MV-4-11 (cell line): Measurements from ENCODE around the gene EPB42.
A peak's percentile ranks its signal among the peaks of the same experiment; 100 is the strongest.

ENCODE experiments used
- DNase-seq: peaks from one replicate; lab custom pipeline; 2025; lab: John Stamatoyannopoulos, UW

Gene EPB42

DNA sequence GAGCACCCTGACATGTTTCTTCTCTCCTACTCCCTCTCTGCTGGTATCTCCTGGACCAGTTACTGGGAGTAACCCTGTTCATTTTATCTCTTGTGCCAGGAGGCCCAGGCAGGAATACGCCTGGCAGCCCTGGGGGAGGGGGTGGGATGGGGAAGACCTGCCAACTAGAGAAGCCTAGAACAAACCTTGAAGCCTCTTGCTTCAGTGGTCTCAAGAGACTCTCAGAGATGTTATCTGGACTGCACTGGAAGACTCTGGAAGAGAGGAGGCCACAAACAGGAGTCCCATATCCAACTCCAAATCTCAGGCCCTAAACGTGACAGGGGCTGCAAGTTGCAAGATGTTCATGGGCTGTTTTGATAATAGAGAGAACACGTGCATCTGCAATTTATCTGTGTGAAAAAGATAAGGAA, at the start of gene EPB42:
Gene EPB42 (minus strand): TSS at position 28 of the 413 bp plus-strand sequence. CDS start 193 bp downstream, outside the sequence.
- no peak for DNase-seq

DNA sequence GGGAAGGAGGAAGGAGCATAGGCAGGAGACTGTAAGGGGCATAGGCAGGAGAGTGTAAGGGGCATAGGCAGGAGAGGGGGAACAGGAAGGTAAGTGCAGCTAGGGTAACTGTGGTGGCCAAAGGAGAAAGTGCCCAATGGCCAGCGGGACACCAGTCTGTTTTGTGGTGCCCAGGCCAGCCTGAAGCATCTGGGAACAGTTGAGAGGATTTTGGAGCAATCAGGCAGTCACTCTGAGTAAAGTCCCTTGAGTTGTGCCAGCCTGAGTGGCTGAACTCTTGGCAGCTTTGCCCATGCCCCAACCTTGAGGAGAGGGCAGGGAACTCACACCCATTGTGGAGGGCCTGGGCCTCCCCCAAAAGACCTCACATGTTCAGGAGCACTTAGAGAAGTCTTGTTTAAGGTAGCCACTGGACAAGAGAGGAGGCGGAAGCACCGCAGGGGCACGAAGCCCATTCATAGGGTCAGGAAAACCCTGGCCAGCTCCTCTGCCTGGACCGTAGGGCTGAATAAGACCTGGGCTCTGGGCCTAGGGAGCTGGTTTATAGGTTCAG, 49.4 kb upstream of the EPB42 start:
- no peak for DNase-seq

DNA sequence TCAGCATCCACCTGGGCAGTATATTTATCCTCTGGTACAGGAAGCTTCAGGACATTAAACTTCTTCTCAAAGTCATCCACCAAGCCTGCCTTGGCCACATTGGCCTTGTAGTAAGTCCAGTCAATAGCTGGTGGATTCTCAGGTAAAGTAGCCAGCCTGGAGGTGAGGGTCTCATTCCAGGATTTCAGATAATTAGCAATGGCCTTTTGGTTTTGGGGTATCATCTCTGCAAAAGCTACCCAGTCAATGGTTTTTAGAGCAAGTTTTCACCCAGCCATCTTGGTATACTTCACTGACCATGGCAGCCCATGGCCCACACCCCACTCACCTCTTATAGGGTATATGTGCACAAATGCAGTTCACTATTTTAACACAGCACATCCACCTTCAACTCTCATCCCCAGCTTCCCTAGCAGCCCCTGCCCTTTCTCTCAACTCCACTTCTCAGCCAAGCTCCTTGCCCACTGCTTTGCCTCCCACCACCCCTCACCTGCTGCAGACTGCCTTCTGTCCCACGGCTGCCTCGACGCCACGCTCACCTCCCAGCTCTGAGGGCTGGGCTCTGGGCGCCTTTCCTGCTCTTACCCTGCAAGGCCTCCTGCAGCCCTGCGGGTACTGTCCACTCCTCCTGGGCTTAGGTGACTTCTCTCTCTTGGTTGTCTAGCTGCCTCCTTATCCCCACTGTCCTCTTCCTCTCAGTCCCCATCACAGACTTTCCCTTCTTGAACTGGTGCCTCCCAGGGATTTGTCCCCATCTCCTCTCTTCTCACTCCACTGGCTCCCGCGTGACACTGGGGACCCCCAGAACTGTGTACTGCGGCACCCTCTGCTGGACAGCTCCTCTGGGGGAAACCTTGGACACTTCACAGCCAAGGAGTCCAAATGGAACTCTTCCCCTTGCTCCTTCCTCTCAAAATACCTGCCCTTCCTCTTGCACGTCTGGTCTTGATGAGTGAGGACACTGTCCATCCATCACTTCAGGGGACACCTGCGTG, 47.6 kb upstream of the EPB42 start:
- DNase-seq: peak; percentile 53

DNA sequence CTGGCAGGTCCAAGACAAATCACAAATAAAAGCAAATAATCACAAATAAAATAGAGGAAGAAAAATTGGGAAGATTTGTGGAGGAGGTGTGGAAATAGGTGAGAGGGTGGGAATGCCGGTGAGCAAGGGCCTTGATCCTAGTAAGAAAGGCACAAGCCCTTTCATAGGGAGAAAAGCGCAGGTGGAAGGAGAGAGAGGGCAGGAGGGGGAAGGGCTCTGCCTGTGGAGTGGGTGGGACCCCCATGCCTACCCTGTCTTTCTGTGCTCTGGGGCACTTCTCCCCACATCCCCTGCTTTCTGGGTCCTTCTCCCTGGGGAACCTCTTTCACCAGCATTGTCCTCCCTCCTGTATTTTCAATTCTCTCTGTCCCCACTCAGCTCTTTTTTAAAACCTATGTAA, 46.6 kb upstream of the EPB42 start:
- no peak for DNase-seq

DNA sequence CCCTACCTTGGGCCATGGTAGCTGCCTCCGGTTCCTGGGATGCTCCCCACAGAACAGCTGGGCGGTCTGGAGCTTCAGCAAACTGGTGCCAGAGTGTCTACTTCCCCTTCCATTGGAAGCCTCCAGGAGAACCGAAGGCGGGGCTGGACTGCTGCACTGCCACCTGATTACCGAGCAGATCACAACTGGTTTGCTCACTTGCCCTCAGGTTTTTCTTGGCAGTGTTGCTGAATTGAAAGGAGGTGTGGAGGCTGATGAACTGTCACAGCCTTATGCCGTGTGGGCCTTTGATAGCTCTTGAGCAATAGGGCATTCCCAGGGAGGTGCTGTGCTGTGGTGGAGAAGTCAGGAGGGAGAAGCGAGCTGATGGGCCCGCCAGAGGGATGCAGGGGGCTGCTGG, 46.0 kb upstream of the EPB42 start, which contains the start of gene TGM5:
Gene TGM5 (minus strand): TSS at position 95 of the 400 bp plus-strand sequence. CDS start 79 bp downstream, at position 16.
- peak; percentile 27 for DNase-seq

DNA sequence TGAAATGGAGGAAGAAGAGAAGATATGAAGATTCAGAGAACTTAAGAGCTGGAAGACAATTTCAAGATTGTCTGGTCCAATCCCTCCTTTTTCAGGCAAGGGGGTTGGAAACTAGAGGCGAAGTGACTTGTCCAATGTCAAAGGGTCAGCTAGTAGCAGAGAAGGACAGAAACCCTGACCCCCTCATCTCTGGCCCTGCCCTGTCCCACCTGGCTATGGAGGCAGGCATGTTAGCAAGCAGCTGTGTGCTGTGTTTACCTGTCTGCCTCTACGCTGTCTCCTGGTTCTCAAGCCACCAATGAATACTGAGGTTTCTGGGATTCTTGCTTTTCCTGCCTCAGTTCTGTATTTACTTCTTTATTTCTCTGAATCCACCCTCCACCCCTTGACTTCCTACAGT, 45.6 kb upstream of the EPB42 start:
- DNase-seq: no peak

DNA sequence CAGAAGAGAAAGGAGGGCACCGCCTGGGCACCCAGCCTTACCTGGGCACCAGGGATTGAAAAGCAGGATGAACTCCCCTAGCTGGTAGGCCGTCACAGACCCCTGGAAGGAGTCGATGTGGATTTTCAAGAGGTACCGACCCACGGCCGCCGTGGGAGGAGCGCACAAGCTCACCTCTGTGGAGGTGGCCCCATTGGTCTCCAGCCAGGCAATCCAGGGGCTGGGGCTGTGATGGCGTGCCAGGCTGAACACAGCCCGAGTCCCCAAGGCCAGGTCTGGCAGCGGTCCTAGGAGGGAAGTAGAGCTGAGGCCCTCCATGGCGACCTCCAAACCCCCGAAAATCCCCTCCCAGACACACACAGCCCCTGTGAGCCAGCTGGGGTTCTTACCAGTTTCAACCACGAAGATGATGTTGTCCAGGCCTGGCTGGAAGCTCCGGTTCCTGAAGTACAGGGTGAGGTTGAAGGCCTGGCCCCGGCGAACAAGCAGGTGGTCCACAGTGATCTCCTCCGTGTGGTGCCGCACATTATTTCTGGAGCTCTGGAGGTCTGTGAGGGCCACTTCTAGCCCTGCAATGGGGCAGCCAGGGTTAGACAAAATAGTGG, 39.3 kb upstream of the EPB42 start:
- DNase-seq: no peak

DNA sequence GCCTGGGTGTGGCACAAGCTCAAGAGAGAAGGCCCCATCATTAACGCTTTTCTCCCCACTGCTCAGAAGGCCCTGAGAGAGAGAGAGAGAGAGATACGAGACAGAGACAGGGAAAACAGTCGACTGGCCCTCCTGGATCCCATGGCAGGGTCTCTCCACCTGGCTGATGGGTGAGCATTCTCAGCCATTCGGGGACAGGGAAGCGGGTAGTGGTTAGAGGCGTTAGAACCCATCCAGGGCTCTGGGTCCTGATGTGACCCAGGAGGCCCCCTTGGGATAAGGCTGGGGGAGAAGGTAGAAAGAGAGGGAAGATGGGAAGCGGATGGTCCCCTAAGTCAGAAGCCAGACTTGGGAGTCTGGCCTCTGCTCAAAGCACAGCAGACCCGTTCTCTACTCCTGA, 38.0 kb upstream of the EPB42 start:
- DNase-seq: no peak

DNA sequence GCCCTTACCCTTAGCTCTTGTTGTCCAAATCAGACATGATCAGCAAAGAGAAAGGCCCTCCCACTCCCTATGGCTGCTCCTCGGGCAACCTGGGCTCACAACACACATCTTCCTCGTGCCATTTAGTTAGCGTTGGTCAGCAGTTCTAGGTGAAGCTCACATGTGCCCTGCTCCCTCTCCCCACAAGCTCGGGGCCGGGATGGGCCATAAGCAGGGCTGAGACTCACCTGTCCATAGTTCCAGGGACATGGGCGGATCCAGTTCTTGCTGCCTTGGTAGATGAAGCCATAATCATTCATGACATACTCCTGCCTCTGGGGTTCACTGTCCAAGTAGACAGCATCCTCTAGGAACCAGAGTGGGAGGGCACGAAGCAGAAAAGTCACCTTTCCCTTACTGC, 35.5 kb upstream of the EPB42 start:
- DNase-seq: no peak

DNA sequence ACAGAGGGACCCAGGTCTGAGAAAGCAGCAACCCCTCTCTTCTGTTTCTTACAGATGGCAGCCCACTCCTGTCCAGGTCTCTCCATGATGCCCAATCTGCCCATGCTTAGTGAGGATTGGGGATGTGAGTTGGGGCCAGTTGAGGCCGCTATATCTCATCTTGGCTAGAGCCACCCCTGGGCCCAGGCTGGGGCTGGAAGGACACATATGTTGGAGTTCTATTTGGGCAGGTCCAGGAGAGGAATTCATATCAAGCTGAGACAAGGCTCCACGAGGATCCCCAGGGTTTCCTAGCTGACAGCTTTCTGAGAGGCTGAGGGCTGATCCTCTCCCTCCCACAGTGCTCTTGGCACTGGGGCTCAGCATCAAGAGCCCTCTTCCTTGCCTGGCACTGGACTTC, 34.6 kb upstream of the EPB42 start:
- no peak for DNase-seq

DNA sequence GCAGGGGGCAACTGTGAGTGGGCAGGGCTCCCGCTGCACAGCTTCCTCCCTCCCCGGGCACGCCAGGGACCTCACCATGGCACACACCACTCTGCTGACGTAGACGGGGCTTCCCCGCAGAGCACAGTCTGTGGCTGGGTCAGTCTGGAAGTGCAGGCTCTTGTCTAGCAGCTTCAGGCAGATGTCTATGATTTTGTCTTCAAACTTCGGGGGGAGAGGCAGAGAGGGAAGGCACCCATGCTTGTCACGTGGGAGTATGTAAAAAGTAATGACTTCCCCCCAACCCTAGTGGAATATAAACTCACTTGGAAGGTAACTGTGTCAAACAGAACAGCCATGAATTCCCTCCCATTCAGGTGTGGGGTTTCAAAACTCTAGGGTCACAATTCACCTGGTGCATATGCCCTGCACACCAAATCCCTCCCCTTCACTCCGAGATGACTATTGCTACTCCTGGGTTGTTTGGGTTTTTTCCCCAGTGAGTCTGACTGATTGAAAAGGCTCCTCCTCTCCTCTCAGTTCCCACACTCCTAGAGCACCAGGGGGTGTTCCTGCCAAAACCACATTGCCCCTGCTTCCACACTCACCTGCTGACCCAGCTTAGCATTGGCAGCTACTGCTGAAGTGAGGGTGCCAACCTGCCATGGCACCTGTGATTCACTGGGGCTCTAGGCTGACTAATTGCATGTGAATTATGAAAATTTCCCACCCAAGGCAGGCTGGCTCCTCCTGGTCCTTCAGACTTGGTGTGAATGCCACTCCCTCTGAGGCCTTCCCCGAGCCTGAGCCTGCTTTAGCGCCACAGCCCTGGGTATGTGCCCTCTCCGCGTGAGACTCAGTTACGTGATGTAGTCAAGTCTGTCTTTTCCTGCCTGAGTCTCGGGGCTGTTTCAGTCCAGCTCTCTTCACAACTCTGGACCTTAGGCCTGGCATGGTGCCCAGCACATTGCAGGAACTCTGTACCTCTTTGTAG, 32.9 kb upstream of the EPB42 start:
- no peak for DNase-seq

DNA sequence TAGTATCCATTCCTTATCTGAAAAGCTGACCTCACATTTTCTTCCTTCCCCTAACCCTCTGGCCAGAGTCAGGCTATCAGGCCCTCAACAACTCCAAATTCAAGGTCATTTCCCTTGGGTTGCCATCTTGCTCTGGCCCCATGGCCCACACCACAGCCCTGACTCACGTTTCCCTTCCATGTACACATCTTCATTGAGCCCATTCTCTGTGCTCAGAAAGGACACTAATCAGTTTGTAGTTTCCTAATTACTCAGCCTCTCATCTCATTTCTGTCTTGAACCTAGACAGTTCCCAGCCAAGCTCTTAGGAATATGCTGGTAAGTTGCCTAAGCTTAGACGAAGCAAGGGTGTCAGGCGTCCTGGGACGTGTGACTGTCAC, 31.0 kb upstream of the EPB42 start:
- peak; percentile 30 for DNase-seq

DNA sequence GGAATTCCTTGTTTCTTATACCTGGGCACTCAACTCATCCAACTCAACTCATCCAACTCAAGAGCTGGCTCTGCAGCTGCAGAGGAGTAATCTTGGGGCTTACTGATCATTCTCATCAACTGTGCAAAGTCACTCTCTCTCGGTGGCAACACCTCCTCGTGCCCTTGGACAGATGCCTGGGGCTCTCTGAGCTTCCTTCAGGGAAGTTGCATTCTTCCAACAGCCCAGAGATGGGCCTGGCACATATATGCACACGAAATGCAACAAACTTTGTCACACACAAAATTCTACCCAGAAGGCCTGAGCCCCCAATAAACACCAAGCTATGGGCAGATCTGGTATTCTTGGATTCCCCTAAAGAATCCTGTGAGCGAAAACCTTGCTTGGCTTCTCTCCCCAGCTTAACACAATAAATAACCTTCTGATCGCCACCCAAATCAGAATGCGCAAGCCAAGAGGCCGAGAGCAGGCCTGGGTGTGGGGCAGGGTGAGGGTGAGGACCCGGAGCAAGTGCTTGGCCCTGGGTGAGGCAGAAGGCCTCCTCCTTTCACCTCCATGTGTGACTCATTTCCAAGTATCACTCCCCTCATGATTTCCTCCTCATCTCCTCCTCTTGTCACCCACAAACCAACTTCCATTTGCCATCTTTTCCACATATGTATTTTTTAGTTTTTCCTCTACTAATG, 30.5 kb upstream of the EPB42 start:
- peak; percentile 25 for DNase-seq

DNA sequence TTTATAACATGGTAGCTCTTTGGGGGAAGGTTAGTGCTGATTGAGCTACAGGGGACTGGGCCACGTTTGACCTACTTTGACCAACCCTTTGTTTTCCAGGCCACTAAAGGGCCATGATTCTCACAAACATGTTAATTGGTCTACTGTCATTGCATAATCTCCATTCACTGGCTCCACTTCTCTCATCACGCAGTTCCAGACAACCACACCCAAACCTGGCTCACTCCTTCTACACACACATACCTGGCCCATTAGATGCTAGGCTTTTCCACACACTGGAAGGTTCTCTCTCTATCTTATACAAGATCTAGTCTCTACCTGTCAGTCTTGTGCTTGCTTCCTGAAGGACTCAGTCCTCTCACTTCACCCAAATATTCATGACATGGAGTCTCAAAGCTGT, 30.0 kb upstream of the EPB42 start:
- DNase-seq: no peak

DNA sequence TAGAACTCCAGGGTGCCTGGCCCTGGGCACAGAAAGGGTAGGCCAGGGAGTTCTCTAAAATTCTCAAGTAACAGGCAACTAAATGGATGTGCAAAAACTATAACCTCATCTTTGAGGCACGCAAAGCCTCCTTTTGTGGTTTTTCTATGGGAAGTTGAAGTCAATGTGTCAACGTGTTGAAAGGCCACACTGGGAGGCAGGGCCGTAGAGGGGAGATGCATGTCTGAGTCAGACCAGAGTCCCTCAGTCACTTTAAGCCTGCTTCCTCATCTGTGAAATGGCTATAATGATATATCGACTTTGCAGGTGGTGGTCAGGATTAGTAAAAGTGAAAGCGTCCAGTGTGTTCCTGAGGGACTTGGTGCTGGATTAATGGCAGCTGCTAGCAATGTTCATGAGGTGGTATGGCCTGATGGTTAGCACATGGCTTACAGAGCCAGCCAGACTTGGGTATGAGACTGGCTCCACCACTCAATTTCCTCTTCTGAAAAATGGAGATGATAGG, 28.9 kb upstream of the EPB42 start:
- DNase-seq: peak; percentile 100

DNA sequence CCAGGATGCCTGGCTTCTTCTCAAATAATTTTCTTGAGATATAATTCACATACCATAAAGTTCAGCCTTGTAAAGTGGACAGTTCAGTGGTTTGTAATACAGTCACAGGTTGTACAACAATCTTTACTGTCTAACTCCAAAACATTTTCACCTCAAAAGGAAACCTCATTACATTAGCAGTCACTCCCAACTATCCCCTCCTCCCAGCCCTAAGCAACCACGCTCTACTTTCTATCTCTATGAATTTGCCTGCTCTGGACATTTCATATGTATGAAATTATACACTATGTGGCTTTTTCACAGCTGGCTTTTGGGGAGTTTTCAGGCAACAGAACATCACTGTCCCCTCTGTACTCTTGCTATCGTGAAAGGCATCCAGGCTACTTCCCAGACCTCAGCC, 28.4 kb upstream of the EPB42 start:
- DNase-seq: no peak

DNA sequence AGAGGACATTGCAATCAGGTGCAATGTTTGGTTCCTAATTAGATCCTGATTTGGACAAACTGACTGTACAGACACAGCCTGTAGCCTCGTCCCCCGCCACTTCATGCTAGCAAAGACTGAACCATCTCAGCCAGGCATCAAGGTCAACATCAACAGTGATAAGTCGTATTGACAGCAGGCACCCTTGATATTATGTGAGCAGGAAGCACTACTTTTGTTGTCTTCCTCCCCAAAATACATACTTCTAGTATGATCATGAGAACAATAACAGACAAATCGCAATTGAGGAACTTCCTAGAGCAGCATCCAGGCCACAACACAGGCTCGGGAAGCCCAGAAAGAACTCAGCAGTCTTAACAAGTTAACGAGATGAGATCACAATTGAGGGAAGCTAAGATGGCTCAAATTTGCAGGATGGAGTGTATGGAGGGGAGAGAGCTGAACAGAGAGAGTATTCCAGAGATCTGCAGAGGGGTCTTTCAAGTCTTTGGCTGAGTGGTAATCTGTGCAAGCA, 25.5 kb upstream of the EPB42 start:
- peak; percentile 43 for DNase-seq

DNA sequence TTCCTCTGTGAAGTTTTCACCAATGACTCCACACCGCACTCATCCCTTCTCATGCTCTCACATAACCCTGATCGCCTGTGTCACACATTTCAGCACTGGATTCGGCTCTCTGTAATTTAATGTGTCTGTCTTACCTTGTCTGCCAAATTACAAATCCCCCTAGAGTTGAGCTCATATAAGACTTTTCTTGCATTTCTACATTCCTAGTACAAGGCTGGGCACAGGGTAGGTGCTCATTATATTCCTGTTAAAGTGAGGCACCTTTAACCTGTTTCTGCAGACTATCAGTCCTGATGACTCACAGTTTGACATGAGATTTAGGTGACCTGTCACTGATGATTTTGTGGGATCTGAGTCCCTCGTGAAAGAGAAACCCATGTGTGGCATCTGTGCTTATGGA, 23.3 kb upstream of the EPB42 start:
- no peak for DNase-seq

DNA sequence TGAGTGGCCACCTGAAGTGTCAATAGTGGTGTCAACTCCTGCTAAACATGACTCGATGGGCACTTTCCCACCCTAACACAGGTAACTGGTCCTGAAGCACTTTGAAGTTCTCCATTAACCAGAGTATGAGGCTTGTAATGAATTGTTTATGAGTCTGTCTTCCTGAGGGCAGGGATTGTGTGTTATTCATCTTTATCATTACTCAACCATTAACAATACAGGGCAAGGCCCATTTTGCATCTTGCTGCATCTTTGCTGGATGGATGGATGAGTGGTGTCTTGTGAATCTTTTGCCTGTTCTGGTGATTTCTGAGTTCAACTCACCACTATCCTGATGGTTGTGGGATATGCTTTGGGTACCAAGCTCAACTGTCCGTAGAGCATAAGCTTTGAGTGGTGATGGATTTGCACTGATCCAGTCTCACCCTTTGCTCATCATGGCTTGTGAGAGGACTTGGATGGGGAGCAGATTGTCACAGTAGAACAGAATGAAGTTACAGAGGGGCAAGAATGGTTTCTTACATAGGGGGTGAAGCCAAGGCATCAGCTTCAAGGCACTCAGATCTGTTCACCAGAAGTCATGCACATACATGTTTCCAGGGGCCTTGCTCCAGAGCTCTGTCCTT, 22.3 kb upstream of the EPB42 start:
- DNase-seq: no peak

DNA sequence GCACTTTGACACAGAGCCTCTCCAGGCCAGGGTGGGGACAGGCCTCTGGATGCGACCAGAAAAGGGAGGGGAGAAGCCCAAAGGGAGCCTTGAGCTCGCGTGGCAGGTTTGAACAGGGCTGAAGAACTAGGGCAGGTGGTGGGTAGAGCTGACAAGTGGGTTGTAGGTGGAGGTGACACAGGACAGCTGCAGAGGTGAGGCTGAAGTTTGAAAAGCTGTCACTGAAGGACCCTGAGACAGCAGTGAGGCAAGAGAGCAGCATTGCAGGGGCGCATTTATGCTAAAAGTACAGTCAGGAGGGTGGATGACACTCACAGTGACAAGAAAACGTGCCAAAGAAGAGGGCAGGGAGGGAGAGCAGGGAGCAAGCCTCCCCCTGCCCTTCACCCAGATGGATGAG, 21.8 kb upstream of the EPB42 start:
- DNase-seq: no peak
